Measurements from ENCODE around the gene SPARCL1.
"Not testable (repeated sequence)": the region's sequence is repeated elsewhere in the genome, so short reads cannot be mapped to it uniquely, and the experiment has no call there.

SPARCL1 gene

DNA sequence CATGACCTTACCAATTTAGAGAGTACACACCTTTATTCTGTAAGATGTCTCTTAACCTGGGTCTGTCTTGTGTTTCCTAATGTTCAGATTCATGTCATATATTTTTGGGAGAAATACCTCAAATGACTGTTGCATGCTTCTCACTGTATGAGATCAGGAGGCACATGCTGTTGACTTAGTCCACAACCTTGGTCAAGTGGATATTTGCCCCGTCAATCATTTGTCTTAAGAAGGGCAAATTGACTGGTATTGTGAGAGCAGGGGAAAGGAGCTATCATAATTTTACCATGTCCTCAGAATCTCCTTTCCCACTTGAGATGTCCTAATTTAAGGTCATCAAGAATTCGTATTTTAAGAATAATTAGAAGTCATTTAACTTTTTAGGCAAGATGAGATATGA lies 95.8 kb downstream of the SPARCL1 start:
- DNase-seq, result no peak

DNA sequence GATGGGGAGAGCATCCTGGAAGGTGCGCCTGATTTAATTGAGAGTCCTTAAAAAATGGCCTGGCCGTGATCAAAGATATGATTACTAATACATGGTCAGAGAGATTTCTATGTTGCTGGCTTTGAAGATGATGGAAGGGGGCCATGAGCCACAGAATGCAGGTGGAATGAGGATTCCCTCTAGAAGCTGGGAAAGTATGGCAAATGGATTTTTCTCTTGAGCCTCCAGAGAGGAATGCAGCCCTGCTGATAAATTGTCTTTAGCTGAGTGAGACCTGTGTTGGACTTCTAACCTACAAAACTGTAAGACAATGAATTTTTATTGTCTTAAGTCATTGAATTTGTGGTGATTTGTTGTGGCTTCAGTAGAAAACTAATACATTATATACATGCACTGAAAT lies 99.1 kb downstream of the SPARCL1 start:
- DNase-seq, result no peak

DNA sequence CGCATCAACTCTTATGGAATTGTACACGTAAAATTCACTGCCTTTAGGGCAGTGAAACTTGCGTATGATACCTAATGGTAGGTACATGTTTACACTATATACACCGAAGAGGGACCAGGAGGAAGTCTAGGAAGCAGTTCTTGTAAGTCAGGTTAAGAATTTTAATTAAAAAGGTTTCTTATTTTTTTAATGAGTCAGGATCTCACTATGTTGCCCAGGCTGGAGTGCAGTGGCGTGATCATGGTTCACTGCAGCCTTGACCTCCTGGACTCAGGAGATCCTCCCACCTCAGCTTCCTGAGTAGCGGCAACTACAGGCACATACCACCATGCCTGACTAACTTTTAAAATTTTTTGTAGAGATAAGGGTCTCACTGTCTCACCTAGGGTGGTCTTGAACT lies 100.2 kb downstream of the SPARCL1 start:
- DNase-seq, result no peak

DNA sequence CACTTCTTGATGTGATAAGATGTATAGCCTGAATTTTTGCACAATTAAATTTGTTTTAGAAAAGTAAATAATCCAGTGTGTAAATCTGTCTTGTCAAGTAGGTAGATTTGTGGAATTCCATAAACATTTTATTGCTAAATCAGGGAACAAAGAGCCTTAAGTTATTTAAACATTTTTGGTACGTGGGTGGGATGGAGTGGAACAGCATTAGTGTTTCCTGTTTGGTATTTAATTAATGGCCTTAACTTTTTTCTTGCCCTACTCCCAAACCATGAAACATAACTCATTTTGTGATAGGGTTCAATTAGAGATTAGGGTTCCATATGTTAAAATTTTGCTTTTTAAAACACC lies 101.7 kb downstream of the SPARCL1 start:
- no peak for DNase-seq

DNA sequence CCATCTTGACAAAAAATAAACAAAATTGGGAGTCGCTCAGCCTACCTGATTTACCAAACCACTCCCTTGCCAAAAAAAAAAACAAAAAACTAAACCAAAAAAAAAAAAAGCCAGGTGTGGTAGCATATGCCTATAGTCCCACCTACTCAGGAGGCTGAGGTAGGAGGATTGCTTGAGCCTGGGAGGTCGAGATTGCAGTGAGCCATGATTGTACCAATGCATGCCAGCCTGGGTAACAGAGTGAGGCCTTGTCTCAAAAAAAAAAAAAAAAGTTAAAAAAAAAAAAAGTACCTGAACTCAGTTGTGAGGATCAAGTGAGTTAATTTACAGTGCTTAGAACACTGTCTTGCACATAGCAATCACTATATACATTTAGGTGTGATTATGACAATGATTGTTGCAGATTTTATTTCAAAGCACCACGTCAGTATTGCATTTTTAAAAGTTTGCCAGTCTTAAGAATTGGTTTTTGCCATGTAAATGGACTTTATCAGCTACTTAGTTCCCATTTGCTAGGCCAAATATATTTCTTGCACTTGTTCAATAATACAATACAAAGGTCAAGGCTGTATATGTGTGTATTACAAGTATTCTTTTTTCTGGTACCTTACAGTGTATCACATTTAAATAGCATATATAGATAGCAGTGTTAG lies 102.2 kb downstream of the SPARCL1 start:
- no peak for DNase-seq

DNA sequence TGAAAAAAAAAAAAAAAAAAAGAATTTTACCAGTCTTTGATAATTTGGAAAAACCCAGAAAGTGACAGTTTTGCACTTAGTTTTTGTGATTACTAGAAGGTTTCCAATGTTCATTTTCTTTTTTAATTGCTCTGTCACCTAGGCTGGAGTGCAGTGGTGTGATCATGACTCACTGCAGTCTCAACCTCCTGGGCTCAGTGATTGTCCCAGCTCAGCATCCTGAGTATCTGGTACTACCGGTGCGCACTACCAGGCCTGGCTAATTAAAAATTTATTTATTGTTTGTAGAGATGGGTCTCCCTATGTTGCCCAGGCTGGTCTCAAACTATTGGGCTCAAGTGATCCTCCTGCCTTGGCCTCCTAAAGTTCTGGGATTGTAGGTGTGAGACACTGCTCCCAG lies 103.5 kb downstream of the SPARCL1 start:
- no peak for DNase-seq

DNA sequence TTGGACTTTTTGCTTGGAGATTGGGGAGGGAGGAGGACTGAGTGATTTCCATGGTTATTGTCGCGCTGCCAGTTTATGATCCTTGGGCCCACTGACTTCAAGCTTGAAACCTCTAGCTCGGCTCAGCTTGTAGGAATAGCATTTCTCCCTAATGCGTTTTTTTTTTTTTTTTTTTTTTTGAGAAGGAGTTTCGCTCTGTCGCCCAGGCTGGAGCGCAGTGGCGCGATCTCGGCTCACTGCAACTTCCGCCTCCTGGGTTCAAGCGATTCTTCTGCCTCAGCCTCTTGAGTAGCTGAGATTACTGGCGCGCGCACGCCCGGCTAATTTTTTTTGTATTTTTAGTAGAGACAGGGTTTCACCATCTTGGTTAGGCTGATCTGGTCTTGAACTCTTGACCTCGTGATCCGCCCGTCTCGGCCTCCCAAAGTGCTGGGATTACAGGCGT lies 105.1 kb downstream of the SPARCL1 start:
- DNase-seq, result not testable (repeated sequence)
